HL-60 (cell line): ENCODE data around the gene CEACAM21.

ENCODE experiments used
- DNase-seq, 2 experiments: peaks; one replicate each; pipeline ENCODE4 v3.0.0-alpha.2; 2010 to 2020; ENCODE audit warnings: low read depth in 1 of 2, low spot score in 1 of 2
- H3K27ac ChIP-seq: fragments of 250-450 bp; sonication (Bioruptor Pico); replicated peaks from 2 replicates; pipeline ENCODE4 v1.5.1; 2020; ENCODE audit warnings: mild to moderate bottlenecking, moderate library complexity
- H3K27me3 ChIP-seq: fragments of 250-450 bp; sonication (Bioruptor Pico); 2 replicates; pipeline ENCODE4 v1.5.1; 2021; ENCODE audit warnings: mild to moderate bottlenecking, moderate library complexity; ENCODE audit not compliant: insufficient read depth, poor library complexity, severe bottlenecking
- H3K4me3 ChIP-seq: replicated peaks from 2 replicates; pipeline ENCODE4 v1.5.1; 2011; ENCODE audit warnings: mild to moderate bottlenecking, control low read depth, low read length; ENCODE audit not compliant: insufficient read depth
- GABPA ChIP-seq: IDR thresholded peaks from 2 replicates; pipeline ENCODE4 v1.6.1; 2012; ENCODE audit warnings: low read depth
- POLR2AphosphoS5 ChIP-seq: IDR thresholded peaks from 2 replicates; pipeline ENCODE4 v1.6.1; 2012; ENCODE audit warnings: low read depth
- SPI1 ChIP-seq: IDR thresholded peaks from 2 replicates; pipeline ENCODE4 v1.6.1; 2012; ENCODE audit warnings: low read depth, mild to moderate bottlenecking, borderline replicate concordance
- TF ChIP-seq, protein P1 (sequence below): IDR thresholded peaks from 2 replicates; pipeline ENCODE4 v1.6.1; 2012; ENCODE audit warnings: low read depth; ENCODE audit not compliant: insufficient replicate concordance
- TF ChIP-seq, protein P2 (sequence below): IDR thresholded peaks from one replicate; pipeline ENCODE4 v1.5.1; 2011; ENCODE audit warnings: low read length, control low read depth, inconsistent platforms; ENCODE audit not compliant: insufficient read depth

CEACAM21 gene

DNA sequence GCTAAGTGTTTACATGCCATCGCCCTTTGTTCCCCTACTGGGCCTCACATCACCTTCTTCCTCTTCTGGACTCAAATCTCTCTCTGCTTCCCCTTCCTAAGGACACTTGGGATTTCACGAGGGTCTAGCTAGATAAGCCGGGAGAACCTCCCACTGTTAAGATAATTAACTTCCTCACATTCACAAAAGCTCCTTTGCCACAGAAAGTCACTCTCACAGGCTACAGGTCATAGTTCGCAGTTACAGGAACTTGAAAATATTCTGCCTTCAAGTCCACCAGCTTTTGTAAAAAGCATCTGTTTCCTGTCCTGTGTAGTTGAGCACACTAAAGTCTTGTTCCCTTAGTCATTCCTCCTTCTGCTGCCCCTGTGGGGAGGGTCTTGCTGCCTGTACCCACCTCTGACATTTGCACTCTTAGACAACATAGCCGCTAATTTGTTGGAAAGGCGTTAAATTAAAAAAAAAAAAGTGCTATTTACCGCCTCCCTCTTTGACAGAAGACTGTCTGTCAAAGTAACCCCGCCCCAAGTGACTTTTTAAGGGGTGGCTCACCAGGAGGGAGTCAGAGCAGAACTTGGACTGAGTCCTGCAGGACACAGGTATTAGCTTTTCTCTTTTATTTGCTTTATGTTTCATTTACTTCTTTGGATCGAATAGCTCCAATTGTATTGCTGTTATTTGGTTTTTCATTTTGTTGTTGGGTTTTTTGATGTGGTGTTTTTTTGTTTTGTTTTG is 26.8 kb upstream of the CEACAM21 start:
- peak overlapping the region; percentile 75 for H3K27ac ChIP-seq

DNA sequence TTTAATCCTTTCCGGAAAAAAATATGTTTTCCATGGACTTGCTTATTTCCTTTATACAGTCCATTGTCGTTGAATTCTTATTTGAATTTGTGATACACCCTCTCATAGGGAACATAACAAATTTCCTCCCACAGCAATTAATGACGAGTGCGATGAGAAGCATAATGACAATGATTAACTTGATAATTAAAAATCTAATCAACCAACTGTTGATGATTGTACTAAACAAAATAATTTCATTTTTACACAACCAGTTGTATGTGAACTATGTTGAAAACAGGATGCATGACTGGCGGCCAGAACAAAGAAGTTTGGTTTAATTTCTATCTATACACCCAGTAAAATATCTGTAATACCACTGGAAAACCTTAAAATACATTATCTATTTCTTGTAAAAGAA is 26.1 kb upstream of the CEACAM21 start:
- TF ChIP-seq, protein P1, sequence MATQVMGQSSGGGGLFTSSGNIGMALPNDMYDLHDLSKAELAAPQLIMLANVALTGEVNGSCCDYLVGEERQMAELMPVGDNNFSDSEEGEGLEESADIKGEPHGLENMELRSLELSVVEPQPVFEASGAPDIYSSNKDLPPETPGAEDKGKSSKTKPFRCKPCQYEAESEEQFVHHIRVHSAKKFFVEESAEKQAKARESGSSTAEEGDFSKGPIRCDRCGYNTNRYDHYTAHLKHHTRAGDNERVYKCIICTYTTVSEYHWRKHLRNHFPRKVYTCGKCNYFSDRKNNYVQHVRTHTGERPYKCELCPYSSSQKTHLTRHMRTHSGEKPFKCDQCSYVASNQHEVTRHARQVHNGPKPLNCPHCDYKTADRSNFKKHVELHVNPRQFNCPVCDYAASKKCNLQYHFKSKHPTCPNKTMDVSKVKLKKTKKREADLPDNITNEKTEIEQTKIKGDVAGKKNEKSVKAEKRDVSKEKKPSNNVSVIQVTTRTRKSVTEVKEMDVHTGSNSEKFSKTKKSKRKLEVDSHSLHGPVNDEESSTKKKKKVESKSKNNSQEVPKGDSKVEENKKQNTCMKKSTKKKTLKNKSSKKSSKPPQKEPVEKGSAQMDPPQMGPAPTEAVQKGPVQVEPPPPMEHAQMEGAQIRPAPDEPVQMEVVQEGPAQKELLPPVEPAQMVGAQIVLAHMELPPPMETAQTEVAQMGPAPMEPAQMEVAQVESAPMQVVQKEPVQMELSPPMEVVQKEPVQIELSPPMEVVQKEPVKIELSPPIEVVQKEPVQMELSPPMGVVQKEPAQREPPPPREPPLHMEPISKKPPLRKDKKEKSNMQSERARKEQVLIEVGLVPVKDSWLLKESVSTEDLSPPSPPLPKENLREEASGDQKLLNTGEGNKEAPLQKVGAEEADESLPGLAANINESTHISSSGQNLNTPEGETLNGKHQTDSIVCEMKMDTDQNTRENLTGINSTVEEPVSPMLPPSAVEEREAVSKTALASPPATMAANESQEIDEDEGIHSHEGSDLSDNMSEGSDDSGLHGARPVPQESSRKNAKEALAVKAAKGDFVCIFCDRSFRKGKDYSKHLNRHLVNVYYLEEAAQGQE: no peak
- no peak for TF ChIP-seq POLR2AphosphoS5
- TF ChIP-seq, protein P2, sequence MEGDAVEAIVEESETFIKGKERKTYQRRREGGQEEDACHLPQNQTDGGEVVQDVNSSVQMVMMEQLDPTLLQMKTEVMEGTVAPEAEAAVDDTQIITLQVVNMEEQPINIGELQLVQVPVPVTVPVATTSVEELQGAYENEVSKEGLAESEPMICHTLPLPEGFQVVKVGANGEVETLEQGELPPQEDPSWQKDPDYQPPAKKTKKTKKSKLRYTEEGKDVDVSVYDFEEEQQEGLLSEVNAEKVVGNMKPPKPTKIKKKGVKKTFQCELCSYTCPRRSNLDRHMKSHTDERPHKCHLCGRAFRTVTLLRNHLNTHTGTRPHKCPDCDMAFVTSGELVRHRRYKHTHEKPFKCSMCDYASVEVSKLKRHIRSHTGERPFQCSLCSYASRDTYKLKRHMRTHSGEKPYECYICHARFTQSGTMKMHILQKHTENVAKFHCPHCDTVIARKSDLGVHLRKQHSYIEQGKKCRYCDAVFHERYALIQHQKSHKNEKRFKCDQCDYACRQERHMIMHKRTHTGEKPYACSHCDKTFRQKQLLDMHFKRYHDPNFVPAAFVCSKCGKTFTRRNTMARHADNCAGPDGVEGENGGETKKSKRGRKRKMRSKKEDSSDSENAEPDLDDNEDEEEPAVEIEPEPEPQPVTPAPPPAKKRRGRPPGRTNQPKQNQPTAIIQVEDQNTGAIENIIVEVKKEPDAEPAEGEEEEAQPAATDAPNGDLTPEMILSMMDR: no peak
- TF ChIP-seq SPI1: no peak
- no peak for TF ChIP-seq GABPA
- peak overlapping the region; percentile 75 for H3K27ac ChIP-seq
- no peak overlapping the region for H3K4me3 ChIP-seq

More for the DNA sequence above, 26.8 kb upstream of the CEACAM21 start:
- peak; percentile 69 to 85 for DNase-seq
- no peaks in the 10 kb centered on the region for H3K27me3 ChIP-seq
- peak; percentile 46; the same call in 1 of the 2 replicates for TF ChIP-seq POLR2AphosphoS5
- TF ChIP-seq SPI1: peak; percentile 79; the same call in 1 of the 2 replicates
- TF ChIP-seq GABPA: no peak
- no peak overlapping the region for H3K4me3 ChIP-seq

DNA sequence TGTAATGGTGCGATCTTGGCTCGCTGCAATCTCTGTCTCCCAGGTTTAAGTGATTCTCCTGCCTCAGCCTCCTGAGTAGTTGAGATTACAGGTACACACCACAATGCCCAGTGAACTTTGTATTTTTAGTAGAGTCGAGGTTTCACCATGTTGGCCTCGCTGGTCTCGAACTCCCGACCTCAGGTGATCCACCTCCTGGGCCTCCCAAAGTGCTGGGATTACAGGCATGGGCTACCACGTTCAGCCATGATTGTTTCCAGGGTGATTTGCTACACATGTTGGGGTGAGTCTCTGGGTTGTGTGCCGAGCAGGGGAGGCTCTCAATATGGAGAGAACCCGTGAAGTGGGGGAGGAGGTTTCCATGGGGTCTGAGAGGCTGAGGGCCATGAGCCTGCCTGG is 24.8 kb upstream of the CEACAM21 start:
- Histone ChIP-seq H3K27me3 (no peaks in the 10 kb centered on the region), H3K27ac (no peak overlapping the region), H3K4me3 (no peak overlapping the region)
- TF ChIP-seq, protein P1: no peak
- TF ChIP-seq SPI1 (no peak), POLR2AphosphoS5 (no peak), GABPA (no peak)
- TF ChIP-seq, protein P2: no peak
- DNase-seq: no peak

More for the DNA sequence above, 26.1 kb upstream of the CEACAM21 start:
- H3K27me3 ChIP-seq: no peaks in the 10 kb centered on the region
- DNase-seq: no peak

DNA sequence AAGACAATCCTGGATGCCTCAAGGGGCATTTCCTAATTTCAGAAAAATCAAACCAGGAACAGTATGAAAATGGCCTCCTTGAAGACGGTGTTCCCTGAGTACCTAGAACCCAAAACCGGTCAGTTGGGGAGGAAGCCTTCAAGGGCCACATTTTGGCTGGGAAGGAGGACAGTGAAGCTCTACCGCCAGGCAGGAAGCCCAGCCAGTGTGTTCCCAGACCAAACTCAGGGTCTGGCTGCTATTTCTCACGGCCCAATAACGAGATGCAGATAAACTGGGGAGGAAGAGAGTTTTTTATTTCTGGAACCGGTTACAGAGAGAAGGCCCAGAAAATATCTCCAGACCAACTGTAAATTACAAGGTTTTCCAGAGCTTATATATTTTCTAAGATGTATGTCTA is 24.3 kb upstream of the CEACAM21 start:
- no peak for TF ChIP-seq POLR2AphosphoS5
- TF ChIP-seq, protein P2: no peak
- TF ChIP-seq GABPA: no peak
- TF ChIP-seq, protein P1: no peak
- no peak for TF ChIP-seq SPI1
- Histone ChIP-seq H3K27ac (no peak overlapping the region), H3K27me3 (no peaks in the 10 kb centered on the region), H3K4me3 (no peak overlapping the region)
- no peak for DNase-seq
